Left ventricle myocardium superior (tissue), 1 donor: ENCODE measurements around the gene HOXB5. TPM values are rescaled to one million over a fixed set of nuclear protein-coding genes. Genes with fewer than 3 reads are reported as not detected.

Experiments
- ATAC-seq: fragments of 200-7000 bp; cut with Tn5 transposase; one replicate; pipeline ENCODE4 v1.9.1; 2020; ENCODE audit warnings: mild to moderate bottlenecking, moderate library complexity
- DNase-seq: peaks from one replicate; pipeline ENCODE4 v3.0.0-alpha.2; 2020
- intact Hi-C: fragments of 100-400 bp; cut with micrococcal nuclease; formaldehyde crosslinking; loops from one replicate; pipeline ENCODE4 v1.11.0; 2022
- total RNA-seq: library from RNA; stranded (reverse); fragmentation: NEBNext Ultra II Directional; extraction: Animal tissue kit (Norgen Biotek cat#: 25700); gene quantifications from one replicate; pipeline ENCODE4 v1.2.1, GENCODE V29; 2021
- donor health status: DM: no; HTN: yes; CAD: no; lungs with severe emphysema.

Gene HOXB5
- total RNA-seq, 1 donor from 2014 or later = not detected

DNA sequence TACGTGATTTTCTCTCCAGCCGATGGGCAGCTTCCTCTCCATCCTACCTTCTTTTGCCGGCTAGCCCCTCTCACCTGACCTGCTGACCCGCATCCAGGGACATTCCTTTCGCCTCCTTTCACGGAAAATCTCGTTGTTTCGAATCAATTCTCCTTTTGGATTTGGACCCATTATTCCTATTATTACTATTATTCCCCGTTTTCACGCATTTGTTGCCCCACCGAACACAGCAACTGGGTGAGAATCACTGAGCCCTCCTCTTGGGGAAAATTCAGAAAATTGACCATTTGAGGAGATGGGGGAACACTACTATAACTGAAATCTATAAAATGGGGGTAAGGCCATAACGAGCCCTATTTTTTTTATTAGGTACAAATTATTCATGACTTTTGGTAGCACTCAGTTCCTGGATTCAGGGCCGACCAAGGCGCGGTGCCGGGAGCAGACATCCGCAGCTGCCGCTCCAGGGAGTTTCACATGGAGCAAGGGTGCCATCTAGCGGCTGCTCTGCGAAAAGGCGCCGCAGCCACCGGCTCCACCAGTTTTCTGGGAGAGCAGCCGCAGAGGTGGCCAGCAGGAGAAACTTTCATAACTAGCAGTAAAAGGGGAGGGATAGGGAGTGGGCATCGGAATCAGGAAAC lies 24.8 kb upstream of the HOXB5 start:
- DNase-seq = peak; percentile 89
- intact Hi-C loops = no loop called here
- peak; percentile 94 for ATAC-seq

DNA sequence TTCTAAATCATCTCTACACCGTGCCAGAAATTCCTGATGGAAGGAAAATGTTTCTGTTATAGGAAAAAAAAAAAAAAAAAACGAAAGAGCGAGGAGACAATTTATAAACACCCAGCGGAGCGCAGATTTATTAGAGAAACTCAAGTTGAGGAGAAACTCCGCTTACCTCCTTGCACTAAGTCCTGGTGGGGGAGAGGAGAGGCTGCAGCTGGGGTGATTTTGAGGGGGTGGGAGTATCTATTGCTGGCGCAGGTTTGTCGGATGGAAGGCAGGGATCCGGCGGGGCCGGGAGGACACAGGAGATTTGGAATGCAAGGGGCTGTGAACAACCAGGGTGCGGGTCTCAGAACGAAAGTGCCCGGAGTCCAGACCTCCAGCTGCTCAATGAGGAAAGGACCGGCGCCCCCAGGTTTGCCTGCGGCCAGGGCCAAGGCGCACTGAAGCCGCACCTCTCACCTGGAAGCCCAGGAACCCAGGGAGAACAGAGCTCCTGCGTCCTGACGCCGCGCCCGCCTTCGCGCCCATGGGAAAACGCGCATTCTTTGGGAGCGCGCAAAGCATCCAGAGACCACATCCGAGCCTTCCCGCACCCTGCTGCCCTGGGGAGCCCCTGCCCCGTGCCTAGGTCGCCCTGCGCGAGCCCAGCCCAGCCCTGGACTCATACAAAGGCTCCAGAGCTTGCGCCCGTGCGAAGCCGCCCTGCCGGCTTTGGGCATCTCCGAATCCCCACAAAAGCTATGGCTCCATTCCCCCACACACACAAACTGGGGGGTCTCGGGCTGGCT lies 24.1 kb upstream of the HOXB5 start:
- intact Hi-C loops = no loop called here
- no peak for ATAC-seq
- DNase-seq = no peak

DNA sequence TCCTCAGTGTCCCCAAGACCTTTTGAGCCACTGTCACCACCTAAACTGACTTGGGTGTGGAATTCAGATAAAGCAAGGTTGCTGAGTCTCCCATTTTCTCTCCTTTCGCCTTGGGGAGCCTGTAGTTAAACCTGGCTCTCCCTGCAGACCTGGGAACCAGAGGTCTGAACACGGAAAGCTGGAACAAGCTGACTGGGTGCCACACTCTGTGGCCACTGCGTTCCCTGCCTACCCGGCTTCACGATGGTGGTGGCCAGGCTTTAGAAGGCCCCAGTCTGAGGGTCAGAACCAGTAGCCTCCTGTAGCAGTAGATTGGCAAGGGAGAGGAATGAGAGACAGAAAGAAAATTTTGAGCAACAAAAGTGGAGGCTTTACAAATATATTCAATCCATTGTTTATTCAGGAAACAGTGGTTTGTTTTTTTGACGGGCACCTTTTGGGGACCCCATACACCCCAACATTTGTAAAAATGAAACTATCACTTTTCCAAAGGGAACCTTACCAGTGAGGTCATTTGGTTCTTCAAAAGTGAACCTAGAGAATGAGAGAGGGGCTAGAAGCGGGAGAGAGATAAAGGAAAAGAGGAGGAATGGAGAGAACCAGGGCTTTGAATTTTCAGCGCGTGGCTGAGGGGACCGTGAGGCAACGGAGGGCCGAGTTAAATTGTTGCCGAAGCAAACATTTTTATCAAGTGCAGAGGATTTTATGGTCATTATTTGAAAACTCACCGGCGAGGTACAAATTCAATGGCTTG lies 23.3 kb upstream of the HOXB5 start:
- DNase-seq = no peak
- intact Hi-C loops = no loop called here

DNA sequence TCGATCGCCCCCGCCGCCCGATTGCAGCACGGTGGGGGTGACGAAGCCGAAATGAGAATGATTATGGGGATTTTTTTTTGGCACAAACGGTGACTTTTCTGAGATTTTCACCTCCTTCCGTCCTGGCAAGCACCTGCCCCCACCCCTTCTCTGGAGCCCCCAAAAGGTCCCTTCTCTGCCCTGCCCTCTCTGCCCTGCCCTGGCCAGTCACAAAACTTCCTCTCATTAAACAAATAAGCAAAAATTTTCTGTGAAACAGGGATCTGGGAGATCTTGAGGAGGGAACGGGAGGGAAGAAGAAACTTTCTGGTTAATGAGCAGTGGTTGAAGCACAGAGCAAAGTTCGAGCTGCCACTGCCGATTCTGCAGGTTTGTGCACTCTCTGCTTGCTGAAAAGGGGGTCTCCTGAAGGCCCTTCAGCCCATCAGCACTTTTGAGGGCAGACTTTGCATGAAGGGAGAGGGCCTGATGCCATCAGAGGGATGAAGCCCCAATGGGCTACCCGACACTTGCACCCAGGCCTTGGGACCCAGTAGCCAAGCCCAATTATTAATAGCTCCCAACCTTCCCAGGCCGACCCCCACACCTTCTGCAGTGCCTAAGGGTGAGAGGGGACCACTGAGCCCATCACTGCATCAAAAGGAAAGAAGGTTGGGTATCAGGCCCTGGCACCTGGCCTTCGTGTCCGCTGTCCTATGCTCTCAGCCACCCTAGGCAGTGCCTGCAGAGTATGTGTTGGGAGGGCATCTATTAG lies 22.6 kb upstream of the HOXB5 start:
- ATAC-seq = no peak
- no peak for DNase-seq
- intact Hi-C loops = no loop called here

More for the DNA sequence above, 23.3 kb upstream of the HOXB5 start:
- no peak for ATAC-seq

DNA sequence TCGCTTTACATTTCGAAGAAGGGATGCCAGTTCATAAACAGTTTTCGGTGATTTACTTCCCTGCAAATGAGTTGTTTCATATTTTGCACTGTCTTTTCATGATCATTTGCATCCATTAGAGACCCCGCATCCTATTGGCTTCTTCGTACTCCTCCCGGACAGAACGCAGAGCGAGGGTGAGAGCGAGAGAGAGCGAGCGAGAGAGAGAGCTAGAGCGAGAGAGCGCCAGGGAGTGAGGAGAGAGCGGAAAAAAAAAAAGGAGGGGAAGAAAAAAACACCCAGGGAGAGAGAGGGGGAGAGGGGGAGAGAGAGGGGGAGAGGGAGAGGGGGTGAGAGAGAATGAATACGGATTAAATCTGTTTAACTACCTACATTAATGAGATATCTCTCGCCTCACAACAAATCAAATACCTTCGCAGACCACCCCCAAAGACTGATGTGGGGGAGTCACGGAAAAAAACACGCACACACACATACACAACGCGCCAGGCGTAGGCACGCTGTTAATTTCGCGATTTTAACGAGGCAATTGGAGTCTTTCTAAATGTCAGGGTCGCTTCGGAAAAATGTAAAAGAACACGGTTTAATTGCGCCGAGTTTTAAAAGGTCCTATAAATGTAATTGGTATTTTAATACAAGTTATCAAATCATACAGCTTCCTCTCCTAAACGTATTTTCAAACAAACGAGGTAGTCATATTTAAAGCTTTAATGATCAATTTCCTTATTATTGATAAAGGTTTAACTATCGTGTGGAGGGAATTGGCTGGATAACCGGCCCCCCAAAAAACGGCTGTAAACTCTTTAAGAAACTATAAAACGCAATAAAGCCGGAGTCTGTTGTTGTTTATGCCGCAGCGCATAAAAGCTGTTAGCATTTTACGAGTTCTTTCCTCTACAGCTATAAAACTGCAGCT lies 21.7 kb upstream of the HOXB5 start, which contains the start of gene HOXB8:
Gene HOXB8, minus strand, starts transcription at position 246 of the 916 bp plus-strand sequence. CDS start 588 bp downstream, outside the sequence.
- ATAC-seq = no peak
- intact Hi-C loops = no loop called here
- DNase-seq = no peak

DNA sequence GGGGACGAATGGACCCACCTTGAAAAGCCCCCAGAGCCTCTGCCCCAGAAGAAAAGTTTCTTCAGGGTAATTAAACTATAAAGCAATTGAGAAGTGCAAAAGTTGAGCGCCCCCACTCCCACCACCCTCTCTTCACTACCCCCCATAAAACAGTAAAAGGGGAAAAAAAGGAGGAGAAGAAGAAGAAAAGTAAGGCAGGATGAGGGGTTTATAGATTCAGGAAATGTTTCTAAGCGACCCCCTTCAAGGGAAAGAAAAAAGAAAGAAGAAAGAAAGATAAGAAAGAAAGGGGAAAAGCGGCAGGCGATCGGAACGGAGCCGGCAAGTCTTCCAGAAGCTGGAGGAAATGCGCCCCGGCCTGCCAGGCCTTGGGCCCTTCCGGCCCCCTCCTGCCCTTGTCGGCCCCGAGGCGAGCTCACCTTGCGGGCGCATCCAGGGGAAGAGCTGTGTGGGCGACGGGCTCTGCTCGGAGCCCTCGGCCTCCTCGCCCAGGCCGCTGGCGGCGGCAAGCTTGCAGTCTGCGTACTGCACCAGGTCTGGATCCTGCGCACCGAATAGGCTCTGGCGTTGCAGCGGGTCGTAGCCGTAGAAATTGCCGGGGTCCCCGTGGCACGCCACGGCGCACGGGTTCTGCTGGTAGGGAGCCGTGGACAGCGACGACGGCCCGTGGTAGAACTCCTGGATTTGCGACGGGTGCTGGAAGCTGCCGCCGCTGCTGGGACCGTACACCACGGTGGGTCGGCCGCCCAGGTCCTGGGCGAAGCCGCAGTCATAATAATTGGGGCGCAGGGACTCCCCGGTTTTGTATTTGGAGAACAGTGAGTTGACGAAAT lies 20.5 kb upstream of the HOXB5 start:
- DNase-seq (no peak), ATAC-seq (no peak)
- intact Hi-C loops = no loop called here

DNA sequence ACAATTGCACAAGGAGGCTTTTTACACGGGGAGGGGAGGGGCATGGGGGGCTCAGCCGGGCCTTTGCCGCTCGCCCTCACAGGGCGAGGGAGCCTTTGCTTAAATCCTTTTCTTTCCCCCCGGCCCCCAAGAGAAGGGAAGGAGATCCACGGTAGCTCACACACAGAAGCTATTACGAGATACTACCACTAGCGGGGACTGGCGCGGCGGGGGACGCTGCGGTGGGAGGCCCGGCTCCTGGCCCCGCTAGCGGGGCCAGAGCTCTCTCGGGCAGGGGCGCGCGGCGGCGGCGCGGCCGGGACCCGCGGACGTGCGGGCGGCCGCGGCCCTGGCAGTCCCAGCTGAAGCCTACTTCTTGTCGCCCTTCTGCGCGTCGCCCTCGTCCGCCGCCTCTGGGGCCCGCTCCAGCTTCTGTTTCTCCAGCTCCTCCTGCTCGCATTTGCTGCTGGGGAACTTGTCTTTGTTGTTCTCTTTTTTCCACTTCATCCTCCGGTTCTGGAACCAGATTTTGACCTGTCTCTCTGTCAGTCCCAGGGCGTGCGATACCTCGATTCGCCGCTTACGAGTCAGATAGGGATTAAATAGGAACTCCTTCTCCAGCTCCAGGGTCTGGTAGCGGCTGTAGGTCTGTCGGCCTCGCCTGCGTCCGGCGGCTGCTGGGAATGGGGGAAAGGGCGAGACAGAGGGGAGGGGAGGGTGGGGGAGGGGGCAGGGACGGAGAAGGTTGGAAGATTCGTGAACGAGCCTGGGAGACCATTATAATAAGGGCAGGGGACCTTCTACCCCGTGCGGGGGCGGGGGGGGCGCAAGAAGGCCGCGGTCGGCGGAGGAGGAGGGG lies 19.5 kb upstream of the HOXB5 start:
- intact Hi-C loops = no loop called here
- ATAC-seq (peak; percentile 37), DNase-seq (peak; percentile 40)

DNA sequence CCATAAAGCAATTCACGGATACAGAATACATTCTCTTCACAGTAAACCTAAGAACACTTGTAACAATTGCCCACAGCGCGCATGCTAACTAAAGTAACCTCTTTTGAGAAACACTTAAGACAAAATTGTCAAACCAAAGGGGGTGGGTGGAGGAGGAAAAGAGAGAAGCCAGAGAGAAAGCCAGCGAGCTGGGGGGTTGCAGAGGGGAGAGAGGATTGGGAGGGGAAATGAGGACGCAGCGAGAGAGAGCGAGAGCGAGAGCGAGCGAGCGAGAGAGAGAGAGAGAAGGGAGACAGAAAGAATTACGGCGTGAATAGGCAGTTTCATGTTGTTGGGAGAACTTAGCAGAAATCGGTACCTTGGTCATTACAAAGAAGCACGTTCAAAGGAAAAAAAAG lies 18.9 kb upstream of the HOXB5 start:
- no peak for ATAC-seq
- DNase-seq = no peak
- intact Hi-C loops = no loop called here

DNA sequence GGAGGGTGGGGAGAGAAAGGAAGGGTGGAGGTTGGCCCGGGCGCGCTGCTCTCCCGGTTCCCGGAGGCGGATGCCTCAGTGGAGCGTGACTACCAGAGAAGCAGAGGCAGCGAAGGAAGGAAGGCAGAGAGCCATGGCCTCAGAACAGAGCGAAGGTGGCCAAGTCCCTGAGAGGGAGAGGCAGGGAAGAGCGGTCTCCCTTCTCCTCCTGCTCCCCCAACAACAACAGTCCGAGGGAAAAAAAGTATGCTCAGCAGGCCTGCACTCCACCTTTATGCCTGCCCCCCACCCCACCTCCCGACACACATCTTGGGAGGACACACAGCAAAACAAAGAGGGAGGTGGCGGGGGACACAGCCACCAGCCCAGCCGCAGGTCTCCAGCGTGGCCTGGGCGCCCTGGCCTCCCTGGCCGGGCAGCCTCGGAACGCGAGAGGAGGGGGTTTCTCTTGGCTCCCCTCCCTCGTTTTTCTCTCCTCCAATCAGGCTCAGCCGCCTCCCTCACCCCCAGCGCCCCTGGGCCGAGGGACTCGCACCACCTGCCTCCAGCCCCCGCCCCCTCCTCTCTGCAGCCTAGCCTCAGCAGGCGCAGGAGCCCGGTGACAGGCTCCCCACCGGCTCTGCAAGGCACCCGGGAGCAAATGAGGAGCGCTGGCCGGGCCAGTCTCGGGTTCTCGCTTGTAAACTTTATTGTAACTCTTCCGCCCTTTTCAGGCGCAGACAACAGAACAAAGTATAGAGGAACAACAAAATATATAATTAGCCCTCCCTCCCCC lies 18.3 kb upstream of the HOXB5 start:
- ATAC-seq (no peak), DNase-seq (no peak)
- intact Hi-C loops = no loop called here

DNA sequence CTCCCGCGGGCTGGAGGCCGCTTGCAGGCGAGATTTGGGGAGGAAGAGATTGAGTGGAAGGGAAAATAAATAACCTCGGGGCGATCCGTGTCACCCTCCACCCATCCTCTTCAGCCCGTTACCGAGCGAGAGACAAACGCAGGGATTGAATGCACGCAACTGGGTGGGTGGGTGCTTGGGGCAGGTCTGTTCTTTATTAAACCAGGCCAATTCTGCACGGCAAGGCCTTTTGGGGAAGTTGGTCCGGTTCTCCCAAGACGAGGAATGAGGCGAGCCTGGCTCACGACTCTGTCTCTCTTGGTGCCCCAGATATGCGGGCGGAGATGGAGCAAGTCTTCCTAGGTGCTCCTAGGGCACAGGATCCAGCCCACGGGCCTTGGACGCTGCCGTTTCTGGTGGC lies 17.6 kb upstream of the HOXB5 start:
- ATAC-seq = no peak
- intact Hi-C loops = no loop called here
- no peak for DNase-seq

DNA sequence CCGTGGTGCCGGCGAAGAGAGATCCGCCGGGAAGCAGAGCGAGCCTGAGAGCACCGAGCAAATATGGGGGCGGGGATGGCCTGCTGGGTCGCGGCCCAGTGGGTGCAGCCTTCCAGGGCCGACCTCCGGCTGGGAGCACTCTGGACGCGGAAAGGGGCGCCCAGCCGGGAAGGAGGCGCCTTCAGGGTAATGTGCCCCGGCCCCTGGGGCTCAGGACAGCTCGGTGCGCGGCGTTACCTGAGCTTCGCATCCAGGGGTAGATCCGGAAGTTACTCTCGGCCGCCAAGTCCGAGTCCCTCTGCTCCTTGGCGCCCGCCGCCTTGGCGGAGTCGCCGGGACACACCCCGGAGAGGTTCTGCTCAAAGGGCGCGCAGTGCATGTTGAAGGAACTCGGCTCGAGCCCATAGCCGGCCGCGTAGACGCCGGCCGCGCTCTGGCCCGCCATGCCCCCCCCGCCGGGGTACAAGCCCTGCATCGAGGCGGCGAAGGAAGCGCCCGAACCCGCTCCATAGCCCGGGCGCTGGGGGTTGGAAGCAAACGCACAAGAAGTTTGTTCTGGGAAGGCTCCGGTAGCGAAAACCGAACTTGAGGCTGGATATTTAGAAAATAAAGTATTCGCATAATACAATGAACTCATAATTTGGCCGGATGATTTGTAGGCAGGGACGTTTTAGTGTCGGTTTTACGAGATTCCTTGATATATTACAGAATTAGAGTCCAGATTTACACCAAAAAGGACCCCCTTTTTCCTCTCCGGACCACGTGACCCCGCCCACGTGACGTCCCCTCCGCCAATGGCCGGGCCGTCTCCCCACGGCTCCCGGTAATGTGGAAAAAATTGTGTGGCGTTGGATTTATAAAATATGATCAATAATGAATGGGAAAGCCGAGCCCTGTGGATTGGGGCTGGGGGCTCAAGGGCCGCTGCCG lies 17.0 kb upstream of the HOXB5 start, which contains the start of gene HOXB7:
Gene HOXB7, minus strand, starts transcription at position 736 of the 930 bp plus-strand sequence. Its CDS starts 99 bp downstream, at position 637.
- ATAC-seq = peak; percentile 42
- intact Hi-C loops = no loop called here
- peak; percentile 75 for DNase-seq

DNA sequence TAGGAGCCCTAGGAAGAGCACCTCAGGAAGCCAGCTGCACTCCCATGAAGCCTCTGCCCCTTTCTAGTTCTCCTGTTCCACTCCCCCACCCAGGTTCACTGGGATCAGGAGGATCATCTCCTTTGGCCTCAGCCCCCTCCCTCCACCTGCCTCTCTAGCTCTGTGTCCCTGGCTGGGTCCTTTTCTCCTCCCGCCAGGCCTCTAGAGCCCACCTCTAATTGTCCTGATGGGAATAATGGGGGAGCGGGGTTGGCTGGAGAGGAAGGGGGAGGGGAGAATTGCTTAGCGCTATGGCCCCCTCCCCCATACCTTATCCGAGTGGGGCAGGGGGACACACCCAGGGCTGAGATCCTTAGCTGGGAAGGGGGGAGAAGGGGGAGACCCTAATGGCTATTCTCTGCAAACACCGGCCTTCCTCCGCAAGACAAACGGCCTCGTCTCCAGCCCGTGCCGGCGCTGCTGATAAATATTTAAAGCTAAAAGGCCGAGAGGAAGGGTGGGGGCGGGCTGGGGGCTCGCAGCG lies 16.2 kb upstream of the HOXB5 start:
- intact Hi-C loops = no loop called here
- ATAC-seq = no peak
- no peak for DNase-seq

DNA sequence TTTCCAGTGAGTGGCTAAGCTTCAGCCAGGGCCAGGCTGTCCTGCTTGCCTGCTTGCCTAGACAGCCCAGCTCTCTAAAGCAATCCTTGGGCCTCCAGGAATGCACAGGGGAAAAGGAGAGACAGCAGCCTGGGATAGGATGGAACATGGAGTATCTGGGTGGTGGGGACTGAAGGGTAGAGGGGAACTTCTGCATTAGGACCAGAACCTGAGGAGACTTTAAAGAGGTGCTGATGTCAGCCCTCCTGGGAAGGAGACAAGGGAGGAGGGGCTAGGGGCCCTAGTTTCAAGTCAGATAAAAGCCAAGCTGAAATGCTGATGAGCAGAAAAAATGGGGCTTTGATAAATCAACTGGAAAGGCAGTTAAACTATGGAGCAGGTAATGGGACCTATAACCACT lies 15.5 kb upstream of the HOXB5 start:
- intact Hi-C loops = no loop called here
- ATAC-seq (no peak), DNase-seq (no peak)

DNA sequence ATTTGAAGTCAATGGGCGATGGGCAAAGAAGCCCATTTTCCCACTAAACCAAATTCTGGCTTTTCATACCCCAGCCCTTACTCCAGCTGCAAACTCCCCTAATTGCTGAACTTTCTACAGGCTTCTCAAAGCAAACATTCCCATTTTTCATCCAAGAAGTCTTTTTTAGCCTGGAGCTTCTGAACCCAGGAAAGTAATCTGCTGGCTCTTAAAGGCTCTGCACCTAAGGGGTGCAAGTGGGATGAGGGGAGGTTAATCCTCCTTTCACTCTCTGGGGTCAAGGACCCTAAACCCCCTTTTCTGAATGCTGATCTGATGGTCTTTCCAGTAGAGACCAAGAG lies 14.9 kb upstream of the HOXB5 start:
- ATAC-seq = no peak
- intact Hi-C loops = no loop called here
- no peak for DNase-seq
